HCEC 1CT (cell line): Measurements from ENCODE around the gene ISCU.
"Not testable (repeated sequence)": the region's sequence is repeated elsewhere in the genome, so short reads cannot be mapped to it uniquely, and the experiment has no call there.

ENCODE experiments used
- DNase-seq: peaks from one replicate; pipeline ENCODE4 v3.0.0-alpha.2; 2017

The ISCU gene

GRCh38 chr12:108571609-108572165 lies 9.3 kb downstream of the ISCU start:
- DNase-seq: no peak

- no peak for DNase-seq
These were observed 9.9 kb downstream of the ISCU start for GRCh38 chr12:108572166-108572790.

GRCh38 chr12:108573317-108573716 lies 10.9 kb downstream of the ISCU start:
- no peak for DNase-seq

DNA sequence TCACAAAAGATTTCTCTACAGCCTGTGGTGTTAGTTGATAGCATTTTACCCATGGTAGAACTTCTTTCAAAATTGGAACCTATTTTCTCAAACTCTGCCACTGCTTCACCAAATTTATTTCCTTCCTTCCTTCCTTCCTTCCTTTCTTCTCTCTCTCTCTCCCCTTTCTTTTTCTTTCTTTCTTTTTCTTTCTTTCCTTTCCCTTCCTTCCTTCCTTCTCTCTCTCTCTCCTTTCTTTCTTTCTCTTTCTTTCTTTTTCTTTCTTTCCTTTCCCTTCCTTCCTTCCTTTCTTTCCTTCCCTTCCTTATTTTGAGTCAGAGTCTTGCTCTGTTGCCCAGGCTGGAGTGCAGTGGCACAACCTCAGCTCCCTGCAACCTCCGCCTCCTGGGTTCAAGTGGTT lies 11.9 kb downstream of the ISCU start:
- not testable (repeated sequence) for DNase-seq

DNA sequence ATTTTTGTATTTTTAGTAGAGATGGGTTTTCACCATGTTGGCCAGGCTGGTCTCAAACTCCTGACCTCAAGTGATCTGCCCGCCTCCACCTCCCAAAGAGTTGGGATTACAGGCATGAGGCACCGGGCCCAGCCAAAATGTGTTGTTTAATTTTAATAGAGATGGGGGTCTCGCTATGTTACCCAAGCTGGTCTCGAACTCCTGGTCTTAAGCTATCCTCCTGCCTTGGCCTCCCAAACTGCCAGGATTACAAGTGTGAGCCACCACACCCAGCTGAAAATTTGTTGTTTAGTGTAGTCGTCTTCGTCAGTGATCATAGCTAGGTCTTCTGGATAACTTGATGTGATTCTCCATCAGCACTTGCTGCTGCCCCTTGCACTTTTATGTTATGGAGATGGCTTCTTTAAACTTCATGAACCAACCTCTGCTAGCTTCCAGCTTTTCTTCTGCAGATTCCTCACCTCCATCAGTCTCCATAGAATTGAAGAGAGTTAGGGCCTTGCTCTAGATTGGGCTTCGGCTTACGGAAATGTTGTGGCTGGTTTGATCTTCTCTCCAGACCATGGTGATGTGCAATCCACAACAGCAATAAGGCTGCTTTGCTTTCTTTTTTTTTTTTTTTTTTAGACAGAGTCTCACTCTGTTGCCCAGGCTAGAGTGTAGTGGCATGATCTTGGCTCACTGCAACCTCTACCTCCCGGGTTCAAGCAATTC lies 13.0 kb downstream of the ISCU start:
- no peak for DNase-seq

- no peak for DNase-seq
These were observed 14.4 kb downstream of the ISCU start for GRCh38 chr12:108576660-108577234.

- no peak for DNase-seq
These were observed 15.1 kb downstream of the ISCU start for GRCh38 chr12:108577458-108577857.

DNA sequence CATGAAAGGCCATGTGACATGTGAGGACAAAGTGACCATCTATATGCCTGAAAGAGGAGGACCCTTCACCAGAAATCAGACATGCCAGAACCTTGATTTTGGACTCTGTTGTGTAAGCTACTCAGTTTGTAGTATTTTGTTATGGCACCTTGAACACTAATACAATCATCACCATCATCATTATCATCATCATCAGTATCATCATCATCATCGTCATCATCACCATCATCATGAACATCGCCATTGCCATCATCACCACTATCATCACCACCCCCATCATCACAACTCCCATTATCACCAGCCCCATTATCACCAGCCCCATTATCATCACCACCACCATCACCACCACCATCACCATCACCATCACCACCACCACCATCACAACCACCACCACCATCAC lies 15.9 kb downstream of the ISCU start:
- no peak for DNase-seq

DNA sequence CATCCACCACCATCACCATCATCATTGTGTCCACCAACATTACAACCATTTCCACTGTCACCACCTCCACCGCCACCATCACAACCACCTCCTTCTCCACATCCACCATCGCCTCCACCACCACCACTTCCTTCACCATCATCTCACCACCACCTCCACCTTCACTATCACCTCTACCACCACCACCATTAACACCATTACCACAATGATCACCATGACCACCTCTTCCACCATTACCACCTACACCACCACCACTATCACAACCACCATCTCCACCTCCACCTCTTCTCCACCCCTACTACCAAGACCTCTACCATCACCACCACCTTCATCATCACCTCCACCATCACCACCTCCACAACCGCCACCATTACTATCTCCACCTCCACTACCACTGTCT lies 16.4 kb downstream of the ISCU start:
- DNase-seq: no peak

- DNase-seq: no peak
These were observed 18.1 kb downstream of the ISCU start for GRCh38 chr12:108580531-108580930.

DNA sequence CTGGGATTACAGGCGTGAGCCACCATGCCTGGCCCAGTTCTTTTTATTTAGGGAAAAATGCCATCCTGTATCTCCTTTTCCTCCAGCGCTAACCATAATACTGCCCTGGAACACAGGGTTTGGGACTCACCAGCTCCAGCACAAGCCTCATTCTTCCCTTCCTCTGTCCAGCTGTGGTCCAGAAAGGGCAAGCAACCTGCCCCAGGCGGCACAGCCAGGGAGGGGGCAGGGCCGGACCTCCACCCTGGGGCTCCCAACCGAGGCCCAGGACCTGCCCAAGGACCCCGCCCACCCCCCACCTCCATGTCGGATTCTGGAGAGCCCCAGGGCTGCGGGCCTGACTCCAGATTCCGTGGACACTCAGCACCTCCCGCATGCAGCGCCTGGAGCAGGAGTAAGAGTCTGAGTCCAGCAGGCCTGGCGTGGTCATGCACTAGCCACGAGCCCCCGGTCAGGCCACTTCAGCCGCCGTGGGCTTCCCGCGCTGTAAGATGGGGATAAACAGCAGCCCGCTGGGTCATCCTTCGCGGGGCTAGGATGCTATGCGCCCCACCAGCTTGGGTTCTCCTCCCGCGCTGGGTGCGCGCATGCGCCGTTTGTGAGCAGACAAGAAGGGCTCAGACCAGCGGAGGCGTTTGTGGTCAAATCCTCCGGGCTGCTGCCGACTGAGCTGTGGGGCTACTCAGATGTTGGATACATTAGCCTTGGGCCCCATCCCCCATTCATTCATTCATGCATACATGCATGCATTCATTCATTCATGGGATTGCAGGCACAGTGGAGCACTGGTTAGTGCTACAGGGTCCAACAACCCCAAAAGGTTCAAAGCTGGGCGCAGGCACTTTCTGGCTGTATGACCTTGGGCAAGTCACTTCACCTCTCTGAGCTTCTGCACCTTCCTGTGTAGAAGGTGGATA lies 19.2 kb downstream of the ISCU start:
- no peak for DNase-seq

DNA sequence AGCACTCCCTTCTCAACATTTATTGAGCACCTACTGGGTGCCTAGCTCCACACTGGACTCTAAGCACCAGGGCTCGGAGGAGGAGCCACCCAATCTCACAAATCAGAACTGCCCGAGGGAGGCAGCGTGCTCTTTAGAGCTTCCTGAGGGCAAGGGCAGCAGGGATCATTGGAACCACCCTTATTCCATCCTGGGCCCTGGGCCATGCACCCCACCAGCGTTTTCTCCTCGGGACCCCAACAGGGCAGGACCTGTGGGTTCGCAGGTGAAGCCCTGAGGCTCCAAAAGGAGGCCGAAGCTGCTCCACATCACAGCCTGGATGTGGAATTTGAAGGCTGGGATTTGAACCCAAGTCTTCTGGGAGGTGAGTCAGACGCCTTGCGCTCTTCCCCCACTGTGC lies 20.1 kb downstream of the ISCU start:
- no peak for DNase-seq

GRCh38 chr12:108582978-108583770 lies 20.8 kb downstream of the ISCU start:
- no peak for DNase-seq

- no peak for DNase-seq
These were observed 21.6 kb downstream of the ISCU start for GRCh38 chr12:108583991-108584390.

GRCh38 chr12:108584456-108585065 lies 22.2 kb downstream of the ISCU start:
- DNase-seq: no peak

DNA sequence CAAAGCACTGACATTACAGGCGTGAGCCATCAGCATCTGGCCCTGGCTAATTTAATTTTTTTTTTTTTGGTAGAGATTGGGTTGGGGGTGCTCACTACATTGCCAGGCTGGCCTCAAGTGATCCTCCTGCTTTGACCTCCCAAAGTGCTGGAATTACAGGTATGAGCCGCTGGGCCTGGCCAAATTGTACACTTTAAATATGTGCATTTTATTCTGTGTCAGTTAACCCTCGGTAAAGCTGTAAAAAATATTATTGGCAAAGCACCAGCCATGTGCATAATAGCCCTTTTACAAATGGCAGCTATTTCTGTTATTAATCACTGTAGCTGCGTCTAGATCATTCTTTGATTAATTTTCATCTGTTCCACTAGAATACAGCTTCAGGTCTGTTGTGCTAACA lies 23.5 kb downstream of the ISCU start:
- no peak for DNase-seq

- no peak for DNase-seq
These were observed 23.9 kb downstream of the ISCU start for GRCh38 chr12:108586306-108586705.

DNA sequence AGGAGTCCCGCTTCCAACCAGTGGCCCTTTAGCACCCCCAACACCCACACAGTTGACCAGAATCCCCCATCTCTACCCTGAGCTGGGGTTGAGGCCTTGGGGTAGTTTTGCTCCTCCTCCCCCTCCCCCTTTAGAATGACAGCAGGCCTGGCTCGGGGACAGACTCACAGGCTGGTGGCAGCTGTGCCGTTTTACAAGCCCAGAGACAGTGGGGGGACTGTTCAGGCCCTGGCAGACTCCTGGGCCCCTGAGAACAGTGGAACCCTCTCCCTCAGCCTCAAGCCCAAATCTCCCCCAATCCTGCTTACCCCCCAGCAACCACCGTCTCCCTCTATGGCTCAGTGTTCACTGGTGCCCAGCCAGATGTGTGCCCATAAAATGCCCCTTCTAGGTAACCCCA lies 25.4 kb downstream of the ISCU start:
- DNase-seq: no peak

DNA sequence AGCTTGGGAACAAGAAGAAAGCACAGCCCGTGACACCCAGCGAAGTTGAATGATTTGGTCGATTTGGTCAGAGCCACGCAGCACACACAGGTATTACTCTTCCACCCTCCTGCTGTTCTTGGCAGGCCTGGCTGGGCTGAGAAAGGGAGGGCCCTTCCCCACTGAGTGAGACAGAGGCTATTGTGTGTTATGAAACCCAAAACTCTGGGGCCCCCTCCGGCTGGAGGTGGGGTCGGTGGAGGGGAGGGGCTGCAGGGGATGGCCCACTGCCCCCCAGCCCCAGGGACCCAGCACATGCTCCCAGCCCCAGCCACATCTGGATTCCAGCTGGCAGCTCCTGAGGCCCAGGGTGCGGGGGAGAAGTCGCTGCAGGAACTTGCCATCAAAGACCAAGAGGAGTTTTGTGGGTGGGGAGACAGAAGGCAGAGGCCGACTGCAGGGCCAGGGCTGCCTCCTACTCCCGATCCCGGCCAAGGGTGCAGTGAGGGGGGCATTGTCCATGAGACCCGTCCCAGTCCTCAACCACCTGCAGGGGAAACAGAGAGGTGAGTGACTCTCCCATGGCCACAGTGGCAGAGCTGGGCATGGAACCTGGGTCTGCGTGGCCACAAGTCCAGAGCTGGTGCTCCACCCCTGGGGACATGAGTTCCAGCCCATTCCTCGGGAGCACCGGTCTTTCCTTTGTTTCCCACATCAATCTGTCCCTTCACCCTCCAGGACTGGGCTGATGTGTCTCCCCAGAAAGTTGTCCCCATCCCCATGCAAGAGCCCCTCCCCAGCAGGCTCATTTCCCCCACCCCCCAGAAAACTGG lies 26.8 kb downstream of the ISCU start:
- peak; percentile 40 for DNase-seq

- no peak for DNase-seq
These were observed 27.4 kb downstream of the ISCU start for GRCh38 chr12:108589840-108590229.

GRCh38 chr12:108590463-108590862 lies 28.1 kb downstream of the ISCU start:
- DNase-seq: not testable (repeated sequence)
